ENCODE data around the gene ZNF830.

The ZNF830 gene

GRCh38 chr17:35010093-35010492 is 48.8 kb downstream of the ZNF830 start:
- Histone ChIP-seq H3K4me1 (no peaks in the 10 kb centered on the region), H3K27me3 (ENCODE audit: control insufficient read depth, insufficient read depth, low read length) (no peaks in the 10 kb centered on the region), H3K9me3 (ENCODE audit: control insufficient read depth, low read length) (no peaks in the 10 kb centered on the region), H3K79me2 (no peaks in the 10 kb centered on the region), H3K27ac (no peak overlapping the region), H3K9ac (no peak overlapping the region), H3K36me3 (ENCODE audit: control insufficient read depth, insufficient read depth, low read length) (no peaks in the 10 kb centered on the region), H2AFZ (no peak overlapping the region), H3K4me2 (ENCODE audit: low read length) (no peak overlapping the region), H3K4me3 (ENCODE audit: low read depth, low read length) (no peak overlapping the region)
- TF ChIP-seq CTCF (IDR thresholded peaks at IDR 0.05) = no peak

GRCh38 chr17:35011671-35012216 is 50.4 kb downstream of the ZNF830 start:
- H3K4me3 ChIP-seq (ENCODE audit: low read depth, low read length) = no peak overlapping the region
- H3K4me2 ChIP-seq (ENCODE audit: low read length) = no peak overlapping the region
- no peak overlapping the region for H3K9ac ChIP-seq
- no peaks in the 10 kb centered on the region for H3K9me3 ChIP-seq (ENCODE audit: control insufficient read depth, low read length)
- no peak for TF ChIP-seq CTCF (IDR thresholded peaks at IDR 0.05)
- no peak overlapping the region for H2AFZ ChIP-seq
- no peak overlapping the region for H3K27ac ChIP-seq
- no peaks in the 10 kb centered on the region for H3K27me3 ChIP-seq (ENCODE audit: control insufficient read depth, insufficient read depth, low read length)
- no peaks in the 10 kb centered on the region for H3K36me3 ChIP-seq (ENCODE audit: control insufficient read depth, insufficient read depth, low read length)
- no peaks in the 10 kb centered on the region for H3K79me2 ChIP-seq
- no peaks in the 10 kb centered on the region for H3K4me1 ChIP-seq
